Glutamatergic neuron (in vitro differentiated cells): Measurements from ENCODE around the gene ADRA2C. TPM values are rescaled to one million over a fixed set of nuclear protein-coding genes. Genes with fewer than 3 reads are reported as not detected.

Experiments
- DNase-seq: peaks from one replicate; pipeline ENCODE4 v3.0.0; 2022
- H3K27ac Mint-ChIP-seq: one replicate; pipeline ENCODE4 v1.8.0; 2020; ENCODE audit warnings: mild to moderate bottlenecking, mixed read lengths, inconsistent platforms; ENCODE audit not compliant: unreplicated experiment
- H3K27me3 Mint-ChIP-seq: one replicate; pipeline ENCODE4 v1.8.0; 2020; ENCODE audit warnings: mild to moderate bottlenecking, moderate library complexity, mixed read lengths, inconsistent platforms; ENCODE audit not compliant: unreplicated experiment
- H3K36me3 Mint-ChIP-seq: one replicate; pipeline ENCODE4 v1.8.0; 2020; ENCODE audit warnings: mild to moderate bottlenecking, mixed read lengths, inconsistent platforms; ENCODE audit not compliant: unreplicated experiment
- H3K4me1 Mint-ChIP-seq: one replicate; pipeline ENCODE4 v1.8.0; 2020; ENCODE audit warnings: mild to moderate bottlenecking, low read depth, mixed read lengths, inconsistent platforms; ENCODE audit not compliant: unreplicated experiment
- H3K4me3 Mint-ChIP-seq: one replicate; pipeline ENCODE4 v1.8.0; 2020; ENCODE audit warnings: mild to moderate bottlenecking, mixed read lengths, inconsistent platforms; ENCODE audit not compliant: unreplicated experiment
- H3K9me3 Mint-ChIP-seq: one replicate; pipeline ENCODE4 v1.8.0; 2020; ENCODE audit warnings: mild to moderate bottlenecking, moderate library complexity, mixed read lengths, inconsistent platforms; ENCODE audit not compliant: unreplicated experiment
- total RNA-seq: library from RNA; stranded (reverse); fragmentation: NEBNext Ultra II Directional; extraction: Animal tissue kit (Norgen Biotek cat#: 25700); gene quantifications from one replicate; pipeline ENCODE4 v1.2.1, GENCODE V29; 2021; ENCODE audit not compliant: unreplicated experiment
- TF ChIP-seq, protein P1 (sequence below): fragments of 200-600 bp; sonication (generic); IDR thresholded peaks from one replicate; pipeline ENCODE4 v1.5.0; 2021; ENCODE audit not compliant: partially characterized antibody, unreplicated experiment

ADRA2C gene
- total RNA-seq, 1 donor from 2014 or later = 4.8 TPM

DNA sequence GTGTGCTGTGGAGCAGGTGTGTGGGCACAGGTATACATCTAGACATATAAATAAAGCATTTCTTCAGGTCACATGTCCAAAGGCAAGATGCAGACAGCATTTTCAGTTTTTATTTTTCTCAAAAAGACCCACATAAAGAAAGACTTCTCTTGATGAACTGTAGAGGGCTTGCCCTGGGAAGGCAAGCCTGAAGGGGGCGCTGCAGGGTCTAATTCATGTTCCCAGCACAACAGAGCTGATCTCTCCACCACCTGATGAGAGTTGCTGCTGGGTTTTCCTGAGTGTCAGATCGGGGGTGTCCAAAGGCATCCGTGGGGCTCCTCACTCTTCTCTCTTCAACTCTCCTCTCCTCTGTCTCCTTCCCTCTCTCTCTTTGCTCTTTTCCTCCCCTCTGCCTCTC, 26.6 kb downstream of the ADRA2C start:
- H3K4me1 Mint-ChIP-seq = no peaks in the 10 kb centered on the region
- H3K36me3 Mint-ChIP-seq = peaks cover 7% of the 10 kb centered on the region
- H3K4me3 Mint-ChIP-seq = no peak overlapping the region
- TF ChIP-seq, protein P1, sequence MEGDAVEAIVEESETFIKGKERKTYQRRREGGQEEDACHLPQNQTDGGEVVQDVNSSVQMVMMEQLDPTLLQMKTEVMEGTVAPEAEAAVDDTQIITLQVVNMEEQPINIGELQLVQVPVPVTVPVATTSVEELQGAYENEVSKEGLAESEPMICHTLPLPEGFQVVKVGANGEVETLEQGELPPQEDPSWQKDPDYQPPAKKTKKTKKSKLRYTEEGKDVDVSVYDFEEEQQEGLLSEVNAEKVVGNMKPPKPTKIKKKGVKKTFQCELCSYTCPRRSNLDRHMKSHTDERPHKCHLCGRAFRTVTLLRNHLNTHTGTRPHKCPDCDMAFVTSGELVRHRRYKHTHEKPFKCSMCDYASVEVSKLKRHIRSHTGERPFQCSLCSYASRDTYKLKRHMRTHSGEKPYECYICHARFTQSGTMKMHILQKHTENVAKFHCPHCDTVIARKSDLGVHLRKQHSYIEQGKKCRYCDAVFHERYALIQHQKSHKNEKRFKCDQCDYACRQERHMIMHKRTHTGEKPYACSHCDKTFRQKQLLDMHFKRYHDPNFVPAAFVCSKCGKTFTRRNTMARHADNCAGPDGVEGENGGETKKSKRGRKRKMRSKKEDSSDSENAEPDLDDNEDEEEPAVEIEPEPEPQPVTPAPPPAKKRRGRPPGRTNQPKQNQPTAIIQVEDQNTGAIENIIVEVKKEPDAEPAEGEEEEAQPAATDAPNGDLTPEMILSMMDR = peak; percentile 60
- peaks cover 19% of the 10 kb centered on the region for H3K27me3 Mint-ChIP-seq
- DNase-seq = peak; percentile 77
- H3K27ac Mint-ChIP-seq = peak overlapping the region; percentile 8
- peaks cover 9% of the 10 kb centered on the region for H3K9me3 Mint-ChIP-seq

DNA sequence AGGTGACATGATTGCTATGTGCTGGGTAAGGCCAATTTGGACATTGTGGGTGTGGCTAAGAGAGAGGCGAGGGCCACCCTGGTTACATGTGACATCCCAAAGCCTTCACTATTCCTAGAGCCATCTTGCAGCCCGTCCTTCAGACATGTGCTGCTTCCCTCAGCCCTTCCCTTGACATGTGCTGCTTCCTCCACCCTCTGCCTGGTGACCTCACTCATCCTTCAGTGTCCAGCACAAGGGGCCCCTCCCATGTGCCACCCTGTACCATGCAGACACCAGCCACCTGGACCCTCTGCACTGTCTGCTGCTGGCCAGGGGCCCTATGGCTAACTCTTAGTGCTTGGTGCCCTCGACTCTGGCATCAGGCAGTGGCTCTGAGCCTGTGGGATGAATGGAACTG, 27.4 kb downstream of the ADRA2C start:
- H3K36me3 Mint-ChIP-seq = peaks cover 7% of the 10 kb centered on the region
- peaks cover 17% of the 10 kb centered on the region for H3K27me3 Mint-ChIP-seq
- H3K27ac Mint-ChIP-seq = no peak overlapping the region
- TF ChIP-seq, protein P1 = no peak
- DNase-seq = no peak
- peaks cover 9% of the 10 kb centered on the region for H3K9me3 Mint-ChIP-seq
- peaks cover 2% of the 10 kb centered on the region for H3K4me1 Mint-ChIP-seq
- no peak overlapping the region for H3K4me3 Mint-ChIP-seq

DNA sequence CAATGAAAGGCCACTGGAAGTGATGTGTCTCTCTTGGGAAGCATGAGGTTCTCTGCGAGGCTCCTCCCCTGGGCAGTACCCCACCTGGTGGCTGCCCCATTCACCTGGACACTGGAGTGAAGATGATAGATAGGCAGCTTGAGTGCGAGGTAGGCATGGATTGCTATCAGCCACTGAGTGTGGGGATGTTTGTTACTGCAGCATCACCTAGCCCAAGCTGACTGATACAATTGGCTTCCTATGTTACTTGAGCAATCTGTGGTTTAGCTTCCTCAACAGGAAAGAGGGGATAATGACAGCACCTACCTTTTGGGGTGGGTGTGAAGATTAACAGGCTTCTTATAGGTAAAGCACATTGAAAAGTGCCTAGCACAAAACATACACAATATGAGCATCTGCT, 30.8 kb downstream of the ADRA2C start:
- H3K4me1 Mint-ChIP-seq = peaks cover 7% of the 10 kb centered on the region
- no peak overlapping the region for H3K27ac Mint-ChIP-seq
- H3K9me3 Mint-ChIP-seq = peaks cover 7% of the 10 kb centered on the region
- DNase-seq = no peak
- H3K27me3 Mint-ChIP-seq = peaks cover 13% of the 10 kb centered on the region
- H3K36me3 Mint-ChIP-seq = peaks cover 7% of the 10 kb centered on the region
- TF ChIP-seq, protein P1 = no peak
- no peak overlapping the region for H3K4me3 Mint-ChIP-seq

DNA sequence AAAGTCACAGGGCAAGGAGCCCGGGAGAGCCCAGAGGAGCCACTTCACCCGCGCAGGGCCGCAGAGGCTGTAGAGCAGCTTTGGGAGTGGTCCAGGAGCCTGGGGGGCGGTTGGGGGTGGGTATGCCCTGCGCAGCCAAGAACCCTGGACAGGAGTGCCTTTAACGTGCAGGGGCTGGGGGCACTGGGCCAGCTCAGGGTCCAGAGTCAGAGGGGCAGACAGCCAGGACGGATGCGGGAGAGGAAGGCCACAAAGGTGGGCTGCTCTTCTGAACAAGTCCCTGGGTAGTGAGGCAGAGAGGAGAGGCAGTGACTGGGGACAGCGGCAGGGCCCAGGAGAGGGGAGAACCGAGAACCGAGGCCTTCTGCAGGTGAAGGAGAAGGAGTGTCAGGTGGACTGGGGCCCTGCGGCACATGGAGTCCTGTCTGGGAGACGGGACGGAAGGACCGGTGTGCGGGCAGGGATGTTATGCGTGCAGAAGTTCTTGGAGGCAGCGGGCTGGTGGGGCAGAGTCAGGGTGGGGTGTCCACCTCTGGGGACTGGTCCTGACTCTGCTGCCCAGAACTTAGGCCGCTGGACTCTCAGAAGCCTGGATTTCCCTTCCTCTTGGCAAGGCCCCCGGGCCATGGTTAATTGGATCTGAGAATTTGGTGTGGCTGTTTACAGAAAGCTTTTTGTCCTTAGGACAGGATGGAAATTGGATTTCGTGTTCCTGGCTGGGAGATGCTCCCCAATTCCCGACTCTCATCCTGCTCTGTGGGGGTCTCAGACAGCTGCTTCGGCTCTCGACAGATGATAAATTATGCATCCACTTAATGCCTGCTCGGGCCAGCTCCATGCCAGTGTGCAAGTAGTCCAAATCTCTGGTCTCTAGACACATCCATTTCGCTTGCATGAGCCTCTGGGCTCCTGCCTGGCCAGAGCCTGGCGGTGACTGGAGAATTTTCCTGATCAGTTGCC, 31.9 kb downstream of the ADRA2C start:
- H3K27me3 Mint-ChIP-seq = peaks cover 5% of the 10 kb centered on the region
- peaks cover 11% of the 10 kb centered on the region for H3K4me1 Mint-ChIP-seq
- TF ChIP-seq, protein P1 = no peak
- peaks cover 4% of the 10 kb centered on the region for H3K9me3 Mint-ChIP-seq
- peak; percentile 13 for DNase-seq
- no peak overlapping the region for H3K27ac Mint-ChIP-seq
- H3K36me3 Mint-ChIP-seq = peaks cover 7% of the 10 kb centered on the region
- peak overlapping the region; percentile 12 for H3K4me3 Mint-ChIP-seq

DNA sequence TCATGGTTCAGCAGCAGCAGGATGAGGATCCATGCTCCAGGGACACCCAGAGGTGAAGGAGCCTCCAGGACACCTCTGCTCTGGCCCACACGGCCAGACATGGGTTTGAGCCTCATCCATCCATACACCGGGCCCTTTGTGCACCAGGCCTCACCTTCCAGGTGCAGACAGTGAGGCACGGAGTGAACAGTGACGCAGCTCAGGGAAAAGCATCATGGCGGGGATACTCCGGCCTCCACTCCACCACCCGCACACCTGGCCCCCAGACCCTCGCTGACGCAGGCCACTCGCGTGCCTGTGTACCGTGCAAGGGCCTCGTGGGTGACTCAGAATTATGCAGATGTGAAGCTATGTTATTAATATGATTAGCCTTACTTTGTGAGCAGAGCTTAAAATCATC, 33.3 kb downstream of the ADRA2C start:
- peaks cover 4% of the 10 kb centered on the region for H3K9me3 Mint-ChIP-seq
- peaks cover 11% of the 10 kb centered on the region for H3K4me1 Mint-ChIP-seq
- H3K4me3 Mint-ChIP-seq = no peak overlapping the region
- peak; percentile 7 for DNase-seq
- peaks cover 7% of the 10 kb centered on the region for H3K36me3 Mint-ChIP-seq
- peaks cover 6% of the 10 kb centered on the region for H3K27me3 Mint-ChIP-seq
- H3K27ac Mint-ChIP-seq = no peak overlapping the region
- TF ChIP-seq, protein P1 = no peak
